ENCODE results near the gene DAD1.

DNA sequence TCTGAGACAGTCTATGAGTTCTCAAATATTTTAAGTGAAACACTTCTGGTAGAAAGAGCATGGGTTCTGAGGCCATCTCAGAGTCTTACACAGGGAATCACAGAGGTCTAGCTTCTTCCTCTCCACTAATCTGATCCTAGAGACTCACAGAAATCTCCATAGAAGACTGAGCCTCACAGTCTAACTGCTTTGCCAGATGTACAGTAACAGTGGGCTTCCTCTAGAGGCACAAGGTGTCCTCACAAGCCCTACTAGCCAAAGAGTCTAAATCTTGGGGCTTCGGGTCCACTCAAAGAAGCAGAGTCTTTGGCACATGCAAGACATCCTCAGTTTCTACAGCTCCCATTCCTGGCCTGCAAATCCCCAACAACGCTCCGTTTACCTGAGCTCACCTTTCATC lies 41.0 kb upstream of the DAD1 start:
- TF ChIP-seq, protein P1, sequence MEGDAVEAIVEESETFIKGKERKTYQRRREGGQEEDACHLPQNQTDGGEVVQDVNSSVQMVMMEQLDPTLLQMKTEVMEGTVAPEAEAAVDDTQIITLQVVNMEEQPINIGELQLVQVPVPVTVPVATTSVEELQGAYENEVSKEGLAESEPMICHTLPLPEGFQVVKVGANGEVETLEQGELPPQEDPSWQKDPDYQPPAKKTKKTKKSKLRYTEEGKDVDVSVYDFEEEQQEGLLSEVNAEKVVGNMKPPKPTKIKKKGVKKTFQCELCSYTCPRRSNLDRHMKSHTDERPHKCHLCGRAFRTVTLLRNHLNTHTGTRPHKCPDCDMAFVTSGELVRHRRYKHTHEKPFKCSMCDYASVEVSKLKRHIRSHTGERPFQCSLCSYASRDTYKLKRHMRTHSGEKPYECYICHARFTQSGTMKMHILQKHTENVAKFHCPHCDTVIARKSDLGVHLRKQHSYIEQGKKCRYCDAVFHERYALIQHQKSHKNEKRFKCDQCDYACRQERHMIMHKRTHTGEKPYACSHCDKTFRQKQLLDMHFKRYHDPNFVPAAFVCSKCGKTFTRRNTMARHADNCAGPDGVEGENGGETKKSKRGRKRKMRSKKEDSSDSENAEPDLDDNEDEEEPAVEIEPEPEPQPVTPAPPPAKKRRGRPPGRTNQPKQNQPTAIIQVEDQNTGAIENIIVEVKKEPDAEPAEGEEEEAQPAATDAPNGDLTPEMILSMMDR (IDR thresholded peaks at IDR 0.05), result no peak
- TF ChIP-seq POLR2AphosphoS5 (IDR thresholded peaks at IDR 0.05; ENCODE audit: insufficient read depth in 1 of 2, low read depth in 1 of 2), result no peak
